GM12892 (cell line): ENCODE results near the gene THRSP.

Source experiments
- POLR2A ChIP-seq: IDR thresholded peaks from 2 replicates; pipeline ENCODE4 v1.6.1; 2011; ENCODE audit warnings: low read depth, low read length, control low read depth
- POLR2AphosphoS5 ChIP-seq: IDR thresholded peaks from 2 replicates; pipeline ENCODE4 v1.6.1; 2011; ENCODE audit warnings: low read depth, low read length, control low read depth
- TAF1 ChIP-seq: IDR thresholded peaks from 2 replicates; pipeline ENCODE4 v1.6.1; 2011; ENCODE audit warnings: low read depth, mild to moderate bottlenecking, control low read depth, low read length, borderline replicate concordance

GRCh38 chr11:78063440-78064181 is at the start of gene THRSP:
- no peak for TF ChIP-seq POLR2A
- no peak for TF ChIP-seq POLR2AphosphoS5
- TF ChIP-seq TAF1 = no peak
